Colonic mucosa (tissue), 4 donors: ENCODE data around the gene ZNF536. TPM values are rescaled to one million over a fixed set of nuclear protein-coding genes. Genes with fewer than 3 reads are reported as not detected.

Source experiments
- DNase-seq: peaks from one replicate; pipeline ENCODE4 v3.0.0-alpha.2; 2020
- H3K27ac ChIP-seq: fragments of 200-600 bp; one replicate; pipeline ENCODE4 v1.8.0; 2021
- H3K27me3 ChIP-seq: fragments of 200-600 bp; one replicate; pipeline ENCODE4 v1.8.0; 2021
- H3K36me3 ChIP-seq: fragments of 200-600 bp; one replicate; pipeline ENCODE4 v1.8.0; 2021
- H3K4me1 ChIP-seq: fragments of 200-600 bp; one replicate; pipeline ENCODE4 v1.8.0; 2021; ENCODE audit warnings: mild to moderate bottlenecking
- H3K4me3 ChIP-seq: fragments of 200-600 bp; one replicate; pipeline ENCODE4 v1.8.0; 2021
- H3K9ac ChIP-seq, 2 donors: one replicate each; pipeline ENCODE4 v1.7.0; 2013; ENCODE audit warnings: control low read depth in 2 of 2, low read depth in 2 of 2, low read length in 2 of 2
- H3K9me3 ChIP-seq: fragments of 200-600 bp; one replicate; pipeline ENCODE4 v1.8.0; 2021
- intact Hi-C: fragments of 100-400 bp; cut with DNase I; formaldehyde crosslinking; loops from one replicate; pipeline ENCODE4 v1.14.1; 2022
- total RNA-seq, 2 donors: library from RNA; stranded (reverse); fragmentation: NEBNext Ultra II Directional in 1 of 2; extraction: Animal tissue kit (Norgen Biotek cat#: 25700) in 1 of 2; gene quantifications; one replicate each; pipeline ENCODE4 v1.2.1, GENCODE V29; 2021
- TF ChIP-seq, protein P1 (sequence below): fragments of 200-600 bp; IDR thresholded peaks from one replicate; pipeline ENCODE4 v1.8.0; 2022; ENCODE audit warnings: antibody characterized with exemption, mild to moderate bottlenecking
- donor health status: healthy.
- donor health status: DM: no; HTN: no; CAD: no.
- donor health status: DM: no; HTN: no; CAD: no.

Gene ZNF536
- total RNA-seq, 2 donors from 2014 or later: 1.3 to 1.4 TPM

GRCh38 chr19:30425885-30426838 lies 54.0 kb downstream of the ZNF536 start:
- intact Hi-C loops: no loop called here
- H3K36me3 ChIP-seq: no peaks in the 10 kb centered on the region
- H3K9me3 ChIP-seq: no peaks in the 10 kb centered on the region
- TF ChIP-seq, protein P1, sequence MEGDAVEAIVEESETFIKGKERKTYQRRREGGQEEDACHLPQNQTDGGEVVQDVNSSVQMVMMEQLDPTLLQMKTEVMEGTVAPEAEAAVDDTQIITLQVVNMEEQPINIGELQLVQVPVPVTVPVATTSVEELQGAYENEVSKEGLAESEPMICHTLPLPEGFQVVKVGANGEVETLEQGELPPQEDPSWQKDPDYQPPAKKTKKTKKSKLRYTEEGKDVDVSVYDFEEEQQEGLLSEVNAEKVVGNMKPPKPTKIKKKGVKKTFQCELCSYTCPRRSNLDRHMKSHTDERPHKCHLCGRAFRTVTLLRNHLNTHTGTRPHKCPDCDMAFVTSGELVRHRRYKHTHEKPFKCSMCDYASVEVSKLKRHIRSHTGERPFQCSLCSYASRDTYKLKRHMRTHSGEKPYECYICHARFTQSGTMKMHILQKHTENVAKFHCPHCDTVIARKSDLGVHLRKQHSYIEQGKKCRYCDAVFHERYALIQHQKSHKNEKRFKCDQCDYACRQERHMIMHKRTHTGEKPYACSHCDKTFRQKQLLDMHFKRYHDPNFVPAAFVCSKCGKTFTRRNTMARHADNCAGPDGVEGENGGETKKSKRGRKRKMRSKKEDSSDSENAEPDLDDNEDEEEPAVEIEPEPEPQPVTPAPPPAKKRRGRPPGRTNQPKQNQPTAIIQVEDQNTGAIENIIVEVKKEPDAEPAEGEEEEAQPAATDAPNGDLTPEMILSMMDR: no peak
- no peak overlapping the region for H3K27ac ChIP-seq
- no peaks in the 10 kb centered on the region for H3K27me3 ChIP-seq
- no peak overlapping the region for H3K9ac ChIP-seq
- no peak for DNase-seq
- no peaks in the 10 kb centered on the region for H3K4me1 ChIP-seq
- H3K4me3 ChIP-seq: no peak overlapping the region

- H3K9ac ChIP-seq: no peak overlapping the region
- no peak overlapping the region for H3K27ac ChIP-seq
- TF ChIP-seq, protein P1: no peak
- H3K9me3 ChIP-seq: no peaks in the 10 kb centered on the region
- intact Hi-C loops: no loop called here
- no peak overlapping the region for H3K4me3 ChIP-seq
- H3K36me3 ChIP-seq: no peaks in the 10 kb centered on the region
- no peak for DNase-seq
- H3K4me1 ChIP-seq: no peaks in the 10 kb centered on the region
- no peaks in the 10 kb centered on the region for H3K27me3 ChIP-seq
Observed at GRCh38 chr19:30426864-30427263, 54.7 kb downstream of the ZNF536 start.

DNA sequence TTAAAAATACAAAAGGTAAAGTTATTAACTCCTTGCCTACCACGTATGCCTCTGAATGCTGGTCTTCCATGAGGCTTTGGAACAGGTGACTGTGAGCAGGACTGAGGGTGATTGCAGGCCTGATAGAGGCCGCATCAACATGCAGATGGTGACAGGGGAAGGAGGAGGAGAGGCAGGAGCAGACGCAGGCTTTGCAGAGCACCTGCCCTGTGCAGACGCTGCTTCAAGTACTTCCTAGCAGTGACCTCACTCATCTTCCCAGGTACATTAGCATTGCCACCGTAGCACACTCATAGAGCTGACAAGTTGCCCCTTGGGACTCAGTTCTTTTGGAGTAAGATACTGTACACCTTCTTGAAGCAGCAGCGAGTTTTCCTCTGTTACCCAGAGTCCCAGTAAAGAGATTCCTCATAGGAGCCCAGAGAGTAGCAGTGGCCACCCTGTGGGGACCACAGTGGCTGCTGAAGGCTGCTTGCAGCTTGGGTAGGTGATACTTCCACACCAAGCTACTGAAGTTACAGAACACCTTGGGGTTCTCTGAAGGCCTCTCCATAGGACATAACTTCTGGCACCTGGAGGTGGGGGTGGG lies 56.0 kb downstream of the ZNF536 start:
- no peak for DNase-seq
- Histone ChIP-seq H3K27ac (no peak overlapping the region), H3K36me3 (no peaks in the 10 kb centered on the region), H3K9ac (no peak overlapping the region), H3K4me3 (no peak overlapping the region), H3K27me3 (no peaks in the 10 kb centered on the region), H3K4me1 (no peaks in the 10 kb centered on the region), H3K9me3 (no peaks in the 10 kb centered on the region)
- TF ChIP-seq, protein P1: no peak
- intact Hi-C loops: no loop called here

GRCh38 chr19:30428844-30429243 lies 56.7 kb downstream of the ZNF536 start:
- TF ChIP-seq, protein P1: no peak
- no peak overlapping the region for H3K9ac ChIP-seq
- no peaks in the 10 kb centered on the region for H3K36me3 ChIP-seq
- no peak for DNase-seq
- intact Hi-C loops: no loop called here
- H3K4me3 ChIP-seq: no peak overlapping the region
- H3K27me3 ChIP-seq: no peaks in the 10 kb centered on the region
- no peaks in the 10 kb centered on the region for H3K4me1 ChIP-seq
- no peak overlapping the region for H3K27ac ChIP-seq
- no peaks in the 10 kb centered on the region for H3K9me3 ChIP-seq

DNA sequence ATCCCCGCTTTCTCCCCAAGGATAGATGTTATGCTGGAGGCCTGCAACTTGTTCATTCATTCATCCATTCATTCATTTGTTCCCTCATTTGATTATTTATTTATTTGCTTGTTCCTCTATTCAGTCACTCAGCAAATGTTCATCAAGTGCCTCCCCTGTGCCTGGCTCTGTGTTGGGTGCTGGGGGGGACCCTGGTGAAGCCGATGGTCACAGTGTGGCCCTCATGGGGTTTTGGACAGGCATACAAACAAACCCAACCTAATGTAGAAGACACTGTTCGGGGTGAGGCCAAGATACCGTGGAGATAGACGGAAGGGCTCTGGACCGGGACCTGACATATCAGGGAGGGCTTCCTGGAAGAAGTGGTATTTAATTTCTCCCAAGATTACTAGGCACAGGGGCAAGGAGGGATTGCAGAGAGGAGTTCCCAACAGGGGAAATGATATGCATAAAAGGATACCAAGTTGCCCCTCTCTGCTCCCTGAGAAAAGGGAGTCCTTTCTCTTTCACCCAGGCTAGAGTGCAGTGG lies 58.1 kb downstream of the ZNF536 start:
- Histone ChIP-seq H3K36me3 (no peaks in the 10 kb centered on the region), H3K4me1 (no peaks in the 10 kb centered on the region), H3K27me3 (no peaks in the 10 kb centered on the region), H3K27ac (no peak overlapping the region), H3K4me3 (no peak overlapping the region), H3K9me3 (no peaks in the 10 kb centered on the region), H3K9ac (no peak overlapping the region)
- no peak for DNase-seq
- TF ChIP-seq, protein P1: no peak
- intact Hi-C loops: no loop called here
